Skin of body (tissue), 2 donors: ENCODE measurements around the gene CAMK2B. TPM values are rescaled to one million over a fixed set of nuclear protein-coding genes. Genes with fewer than 3 reads are reported as not detected.

Experiments used
- DNase-seq: peaks from one replicate; lab custom pipeline; 2025; lab: John Stamatoyannopoulos, UW
- total RNA-seq: library from RNA; depleted of rRNA; stranded (reverse); fragments of >200 nt; gene quantifications from one replicate; pipeline ENCODE4 v1.2.3, GENCODE V29; 2014

Gene CAMK2B
- total RNA-seq, 1 donor from 2014 or later, result 2.2 TPM

DNA sequence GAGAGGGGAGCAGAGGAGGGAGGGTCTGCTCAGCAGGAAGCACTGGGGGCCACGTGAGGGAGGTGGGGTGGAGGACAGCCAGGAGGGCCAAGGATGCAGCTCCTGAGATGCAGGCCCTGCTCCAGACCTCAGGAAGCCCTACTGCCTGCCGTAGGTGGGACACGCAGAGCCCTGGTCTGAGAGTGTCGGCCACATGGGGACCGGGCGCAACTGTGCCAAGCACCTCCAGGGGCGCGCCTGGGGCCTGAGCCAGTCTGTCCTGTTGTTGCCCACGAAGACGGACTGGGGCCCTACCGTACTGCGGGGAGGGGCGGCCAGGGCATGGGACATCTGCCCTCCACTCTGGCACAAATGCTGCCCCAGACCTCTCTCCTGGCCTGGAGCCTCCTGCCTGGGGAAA, 93.0 kb downstream of the CAMK2B start:
- no peak for DNase-seq

DNA sequence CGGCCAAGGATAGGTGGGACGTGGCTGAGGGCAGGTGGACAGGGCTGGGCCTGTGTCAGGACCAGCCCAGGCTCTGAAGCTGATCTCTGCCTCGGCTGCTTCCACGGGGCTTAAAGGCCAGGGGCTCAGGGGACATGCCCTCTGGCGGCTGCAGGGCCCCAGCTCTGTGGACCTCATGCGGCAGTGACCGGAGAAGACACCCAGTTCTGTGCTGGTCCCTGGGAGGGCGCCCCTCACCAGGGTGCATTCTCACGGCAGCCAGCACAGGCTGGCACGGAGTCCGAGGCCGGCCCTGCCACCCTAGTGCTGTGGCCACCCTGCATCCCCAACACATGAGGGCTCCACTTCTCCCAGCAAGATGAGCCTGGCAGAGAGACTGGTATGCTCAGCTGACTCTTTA, 94.3 kb downstream of the CAMK2B start:
- DNase-seq, result no peak

DNA sequence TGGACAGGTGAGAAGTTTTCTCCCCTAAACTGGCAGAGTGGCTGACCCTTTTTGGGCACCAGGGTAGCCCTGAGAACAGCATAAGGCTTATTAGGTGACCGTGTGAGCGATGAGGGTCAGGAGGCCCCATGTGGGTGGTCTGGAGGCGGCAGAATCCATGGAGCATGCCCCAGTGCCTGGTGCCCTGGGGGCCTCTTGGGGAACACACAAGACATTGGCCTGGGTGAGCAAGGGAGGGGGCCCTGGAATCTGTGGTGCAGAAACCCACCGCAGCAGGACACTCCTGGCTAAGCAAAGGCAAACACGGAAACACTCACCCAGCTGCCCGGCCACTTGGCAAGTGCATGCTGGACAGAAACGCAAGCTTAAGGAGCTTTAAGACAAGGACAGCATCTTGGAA, 95.1 kb downstream of the CAMK2B start:
- no peak for DNase-seq

DNA sequence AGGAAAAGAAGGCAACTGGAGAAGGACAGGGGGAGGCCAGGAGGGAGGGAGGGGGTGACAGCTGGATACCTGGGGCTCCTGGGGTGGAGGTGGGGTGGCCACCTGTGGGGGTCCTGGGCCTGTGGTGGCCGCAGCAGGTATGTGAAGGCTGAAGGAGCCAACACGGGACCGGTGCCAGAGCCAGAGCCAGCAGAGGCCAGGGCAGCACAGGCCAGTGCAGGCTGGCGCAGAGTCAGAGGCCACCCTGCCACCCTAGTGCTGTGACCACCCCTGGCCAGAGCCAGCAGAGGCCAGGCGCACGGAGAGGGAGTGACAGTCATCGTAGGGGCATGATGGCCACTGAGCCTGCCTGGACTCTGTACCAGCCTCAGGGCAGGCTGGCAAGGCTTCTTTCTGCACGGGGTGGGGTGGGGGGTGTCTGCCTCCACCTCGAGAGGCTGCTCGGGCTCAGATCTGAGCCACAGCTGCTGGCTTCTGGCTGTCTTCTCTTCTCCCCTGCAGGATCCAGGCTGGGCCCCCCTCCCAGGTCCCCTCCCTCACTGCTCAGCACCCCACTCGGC, 95.8 kb downstream of the CAMK2B start:
- DNase-seq, result no peak

DNA sequence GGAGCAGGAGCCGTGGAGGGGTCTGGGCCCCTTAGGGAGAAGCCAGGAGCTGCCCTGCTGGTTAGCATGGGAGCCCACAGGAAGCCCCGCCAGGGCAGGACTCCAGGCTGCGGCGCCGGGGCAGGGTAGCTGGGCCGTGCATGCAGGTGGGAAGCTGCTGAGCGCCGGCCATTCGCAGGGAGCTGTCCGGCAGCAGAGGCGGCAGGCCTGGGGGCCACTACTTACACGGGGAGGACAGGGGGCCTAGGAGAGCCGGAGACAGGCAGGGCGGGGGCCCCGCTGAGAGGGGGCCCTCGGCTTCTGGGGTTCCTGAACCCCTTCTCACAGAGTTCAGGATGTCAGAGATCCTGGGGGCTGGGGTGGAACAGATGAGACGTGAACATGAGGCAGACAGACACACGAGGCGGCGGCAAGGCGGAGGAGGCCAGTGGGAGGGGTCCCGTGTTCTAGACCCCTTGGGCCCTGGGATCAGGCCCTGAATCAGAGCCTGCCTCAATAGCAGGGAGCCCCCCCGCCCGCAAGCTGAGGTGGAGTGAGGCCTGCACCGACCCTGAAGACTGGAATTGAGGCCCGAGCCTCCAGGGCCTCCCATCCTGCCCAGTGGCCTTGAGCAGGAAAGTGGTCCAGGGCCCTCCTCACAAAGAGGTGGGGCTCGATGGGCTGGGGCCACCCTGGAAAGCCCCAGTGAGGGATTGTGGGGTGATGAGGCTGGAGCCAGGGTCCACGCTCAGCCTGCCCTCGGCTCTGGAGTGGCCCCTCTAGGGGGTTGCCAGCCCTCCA, 96.6 kb downstream of the CAMK2B start:
- no peak for DNase-seq

DNA sequence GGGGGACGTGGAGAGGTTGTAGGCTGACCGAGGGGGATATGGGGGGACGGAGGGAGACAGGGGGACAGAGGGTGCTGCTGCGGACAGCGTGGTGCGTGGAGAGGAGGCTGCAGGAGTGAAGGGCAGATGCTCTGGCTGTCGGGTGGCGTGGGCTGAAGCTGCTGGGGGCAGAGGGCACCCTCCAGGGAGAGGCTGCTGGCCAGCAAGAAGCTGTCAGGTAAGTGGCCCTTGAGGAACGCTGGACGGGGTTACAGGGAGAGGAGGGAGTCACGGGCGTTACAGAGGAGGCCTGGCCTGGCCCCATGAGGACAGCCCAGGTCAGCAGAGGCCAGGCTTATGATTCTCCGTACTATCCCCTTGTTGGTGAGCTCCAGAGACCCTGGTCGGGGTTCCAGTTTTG, 97.5 kb downstream of the CAMK2B start:
- no peak for DNase-seq

DNA sequence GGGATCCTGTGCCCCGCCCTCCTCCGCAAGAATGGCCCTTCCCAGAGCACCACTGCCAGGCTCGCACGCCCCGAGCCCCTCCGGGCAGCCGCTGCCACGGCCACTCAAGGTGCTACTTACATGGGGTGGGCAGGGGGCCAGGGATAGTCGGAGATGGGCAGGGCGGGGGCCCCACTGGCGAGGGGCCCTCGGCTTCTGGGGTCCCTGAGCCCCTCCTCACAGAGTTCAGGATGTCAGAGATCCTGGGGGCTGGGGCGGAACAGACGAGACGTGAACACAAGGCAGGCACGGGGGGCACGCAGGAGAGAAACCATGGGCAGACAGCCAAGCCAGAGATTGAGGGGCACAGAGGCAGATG, 99.0 kb downstream of the CAMK2B start:
- no peak for DNase-seq

DNA sequence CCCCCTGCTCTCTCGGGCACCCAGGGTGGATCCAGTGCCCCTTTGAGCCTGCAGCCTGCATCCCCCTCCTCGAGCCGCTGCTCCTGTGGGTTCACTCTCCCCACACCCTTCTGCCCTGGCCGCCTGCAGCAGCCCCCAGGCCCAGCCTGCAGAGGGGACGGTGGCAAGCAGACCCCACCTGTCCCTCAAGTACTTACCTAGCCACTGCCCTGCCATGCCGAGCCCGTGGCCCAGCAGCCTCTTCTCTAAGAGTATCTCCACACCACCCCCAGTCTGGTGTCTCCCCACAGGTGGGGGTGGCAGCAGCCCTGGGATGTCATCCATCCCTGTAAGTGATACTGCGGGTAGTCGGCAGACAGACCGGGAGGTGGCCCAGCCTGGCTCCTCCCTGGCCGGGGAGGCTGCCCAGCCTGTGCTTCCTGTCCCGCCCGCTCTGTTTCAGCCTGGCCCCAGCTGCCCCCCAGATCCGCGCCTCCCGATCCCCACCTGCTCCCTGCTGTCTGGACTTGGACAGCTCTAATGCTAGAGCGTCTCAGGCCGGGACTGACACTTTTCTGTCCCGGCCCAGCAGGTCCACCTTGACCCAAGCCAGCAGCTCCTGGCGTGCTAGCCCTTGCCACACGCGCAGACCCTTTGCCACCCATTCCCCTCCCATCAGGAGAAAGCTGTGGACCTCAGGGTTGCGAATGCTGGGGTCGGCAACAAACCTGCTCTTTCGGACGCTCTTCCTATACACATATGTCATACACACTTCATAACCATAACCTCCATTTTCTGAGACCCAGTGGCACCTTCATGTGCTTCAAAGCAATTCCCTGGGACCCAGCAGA, 99.6 kb downstream of the CAMK2B start:
- DNase-seq, result no peak

DNA sequence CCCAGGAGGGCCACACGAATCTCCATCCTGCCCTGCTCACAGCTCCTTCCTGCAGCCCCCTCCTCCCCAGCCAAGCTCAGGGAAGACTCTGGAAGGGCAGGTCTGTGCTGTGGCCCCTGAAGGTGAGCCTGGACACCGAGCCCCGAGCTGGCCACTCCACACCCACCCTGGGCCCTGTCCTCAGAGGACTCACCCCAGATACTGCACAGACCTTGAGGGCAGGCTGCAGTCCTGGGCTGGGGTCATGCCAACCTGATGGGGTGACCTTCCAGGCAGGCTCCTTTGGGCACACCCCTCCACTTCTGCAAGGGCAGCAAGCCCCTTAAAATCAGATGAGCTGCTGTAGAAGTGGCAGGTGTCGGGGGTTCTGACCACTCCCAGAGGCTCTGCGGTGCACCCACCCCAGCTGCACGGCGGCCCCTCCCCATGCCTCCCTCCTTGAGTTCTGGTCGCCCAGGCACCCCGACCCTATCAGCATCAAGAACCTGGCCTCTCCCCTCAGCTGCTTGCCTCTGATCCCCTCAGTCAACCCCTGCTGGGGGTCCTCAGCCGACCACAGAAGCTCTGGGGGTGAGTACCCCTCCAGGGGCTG, 100.3 kb downstream of the CAMK2B start:
- DNase-seq, result no peak

DNA sequence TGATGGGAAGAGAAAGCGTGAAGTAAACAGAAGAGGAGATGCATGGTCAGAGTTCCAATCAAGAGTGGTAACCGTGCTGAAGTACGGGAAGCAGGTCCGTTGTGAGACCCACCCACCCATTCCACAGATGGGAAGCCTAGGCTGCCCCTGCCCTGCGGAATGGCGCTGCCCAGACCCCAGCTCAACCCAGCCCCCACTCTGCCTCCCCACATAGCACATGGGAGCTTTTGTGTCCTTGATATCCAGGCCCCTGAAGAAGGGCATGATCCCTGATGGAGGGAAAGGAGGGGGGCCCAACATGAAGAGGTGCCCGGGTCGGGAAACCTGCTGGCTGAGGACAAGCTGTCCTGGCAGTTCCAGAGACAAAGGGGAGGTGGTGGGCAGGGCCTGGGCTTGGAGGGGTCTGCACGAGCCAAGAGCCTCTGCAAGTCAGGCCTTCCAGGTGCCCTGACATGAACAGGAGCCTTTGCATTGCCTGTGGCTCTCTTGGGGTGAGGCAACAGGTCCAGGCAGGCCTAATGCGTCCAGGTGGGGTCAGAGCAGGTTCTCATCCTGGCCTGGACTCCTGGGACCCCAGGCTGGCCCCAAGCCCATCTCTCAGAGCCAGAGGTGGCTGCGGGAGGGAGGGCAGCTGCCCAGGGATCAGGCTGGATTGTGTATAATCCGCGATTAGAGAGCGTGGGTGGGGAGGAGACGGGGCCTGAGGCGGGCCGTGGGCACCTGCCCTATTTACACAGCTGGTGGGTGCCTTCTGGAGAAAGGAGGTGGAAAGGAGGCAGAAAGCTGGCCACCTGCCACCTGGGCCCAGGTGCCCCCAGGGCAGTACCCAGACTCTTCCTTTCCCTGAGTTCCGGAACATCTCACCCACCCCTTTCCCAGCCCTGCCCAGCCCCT, 101.1 kb downstream of the CAMK2B start:
- no peak for DNase-seq

DNA sequence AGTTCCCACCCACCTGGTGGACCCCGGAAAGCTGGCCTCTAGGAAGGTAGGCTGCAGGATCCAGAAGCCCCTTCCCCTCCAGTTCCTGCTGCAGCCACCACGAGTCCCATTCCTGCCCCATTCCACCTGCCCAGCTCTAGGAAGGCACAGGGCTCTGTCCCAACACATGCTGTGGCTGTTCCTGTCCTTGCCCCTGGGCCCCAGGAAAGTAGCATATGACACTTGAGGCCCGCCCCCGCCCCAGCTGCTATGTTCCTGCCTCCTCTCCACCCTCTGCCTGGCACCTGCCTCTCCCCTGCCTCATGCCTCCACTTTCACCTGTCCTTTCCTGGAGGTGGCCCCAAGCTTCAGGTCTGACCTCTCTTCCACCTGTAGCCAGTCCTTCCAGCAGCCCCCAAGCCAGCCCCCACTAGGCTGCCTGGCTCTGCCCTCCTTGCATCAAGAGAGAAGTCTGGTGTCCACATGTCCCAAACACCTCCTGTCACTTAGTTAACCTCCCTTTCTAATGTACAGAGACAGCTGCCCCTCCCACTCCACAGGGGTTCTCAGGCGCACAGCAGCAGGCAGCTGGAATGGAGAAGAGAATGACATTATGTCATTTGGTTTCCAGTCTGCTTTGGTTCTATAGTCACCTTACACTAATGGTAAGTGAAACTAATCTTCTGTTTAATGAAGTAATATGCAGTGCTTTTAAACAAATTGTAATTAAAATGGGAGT, 101.9 kb downstream of the CAMK2B start:
- DNase-seq, result no peak

DNA sequence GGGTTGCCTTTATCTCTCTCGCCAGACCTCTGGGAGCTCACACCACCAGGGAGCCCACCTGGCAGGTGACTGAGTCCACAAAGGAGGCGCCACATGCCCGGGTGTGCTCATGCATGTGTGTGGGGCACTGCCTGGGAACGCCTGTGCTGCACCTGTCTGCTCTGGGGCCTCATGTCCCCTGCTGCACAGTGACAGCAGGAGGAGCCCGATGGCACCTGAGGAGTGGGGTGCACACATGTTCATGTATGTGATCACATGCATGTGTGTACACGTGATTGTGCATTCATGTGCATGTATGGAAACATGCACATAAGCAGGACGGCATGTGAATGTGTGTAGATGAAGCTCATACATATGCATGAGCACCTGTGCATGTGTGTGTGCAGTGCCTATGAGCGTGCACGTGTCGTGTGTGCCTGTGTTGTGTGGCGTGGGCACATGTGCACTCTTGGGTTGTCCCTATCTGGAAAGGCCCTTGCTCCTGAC, 102.6 kb downstream of the CAMK2B start:
- DNase-seq, result no peak

DNA sequence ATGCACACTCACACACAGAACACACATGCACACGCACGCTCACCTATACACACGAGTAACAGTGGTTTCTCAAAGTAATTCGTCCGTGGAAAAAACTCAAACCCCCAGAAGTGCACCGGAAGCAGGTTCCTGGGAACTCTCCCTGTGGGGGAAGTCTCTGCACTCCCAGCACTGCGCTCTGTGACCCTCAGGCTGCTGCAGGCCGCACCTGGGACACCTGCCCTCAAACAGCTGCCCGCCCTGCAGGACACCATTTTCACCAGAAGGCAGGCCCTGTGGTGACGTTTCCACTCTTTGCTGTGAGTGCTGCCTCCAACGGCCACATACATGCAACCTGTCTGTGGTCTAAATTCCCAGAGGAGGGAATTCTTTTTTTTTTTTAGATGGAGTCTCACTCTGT, 103.3 kb downstream of the CAMK2B start:
- no peak for DNase-seq

DNA sequence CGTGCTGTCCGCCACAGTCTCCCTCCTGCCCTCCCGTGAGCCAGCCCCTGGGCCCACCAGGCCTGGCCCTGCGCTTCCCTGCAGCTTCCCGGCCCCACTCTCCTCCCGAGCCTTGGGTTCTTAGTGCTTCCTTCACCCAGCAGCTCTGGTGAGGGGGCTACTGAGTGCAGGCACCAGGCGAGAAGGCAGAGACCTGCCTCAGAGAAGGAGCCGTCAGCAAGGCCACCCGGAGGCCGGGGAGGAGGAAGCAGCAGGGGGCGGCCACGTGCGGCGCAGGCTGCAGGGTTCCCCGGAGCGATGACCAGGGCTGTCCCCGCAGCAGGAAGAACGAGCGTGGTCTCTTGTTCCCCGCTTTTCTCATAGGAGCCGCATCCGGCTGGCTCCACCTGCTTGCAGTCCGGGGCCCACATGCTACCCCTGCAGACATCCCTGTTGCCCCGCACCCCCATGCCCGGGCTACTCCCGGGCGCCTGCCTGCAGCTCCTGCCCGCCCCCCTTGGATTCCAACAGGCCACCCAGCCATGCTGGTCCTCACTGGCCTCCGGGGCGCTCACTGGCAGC, 104.1 kb downstream of the CAMK2B start:
- no peak for DNase-seq

DNA sequence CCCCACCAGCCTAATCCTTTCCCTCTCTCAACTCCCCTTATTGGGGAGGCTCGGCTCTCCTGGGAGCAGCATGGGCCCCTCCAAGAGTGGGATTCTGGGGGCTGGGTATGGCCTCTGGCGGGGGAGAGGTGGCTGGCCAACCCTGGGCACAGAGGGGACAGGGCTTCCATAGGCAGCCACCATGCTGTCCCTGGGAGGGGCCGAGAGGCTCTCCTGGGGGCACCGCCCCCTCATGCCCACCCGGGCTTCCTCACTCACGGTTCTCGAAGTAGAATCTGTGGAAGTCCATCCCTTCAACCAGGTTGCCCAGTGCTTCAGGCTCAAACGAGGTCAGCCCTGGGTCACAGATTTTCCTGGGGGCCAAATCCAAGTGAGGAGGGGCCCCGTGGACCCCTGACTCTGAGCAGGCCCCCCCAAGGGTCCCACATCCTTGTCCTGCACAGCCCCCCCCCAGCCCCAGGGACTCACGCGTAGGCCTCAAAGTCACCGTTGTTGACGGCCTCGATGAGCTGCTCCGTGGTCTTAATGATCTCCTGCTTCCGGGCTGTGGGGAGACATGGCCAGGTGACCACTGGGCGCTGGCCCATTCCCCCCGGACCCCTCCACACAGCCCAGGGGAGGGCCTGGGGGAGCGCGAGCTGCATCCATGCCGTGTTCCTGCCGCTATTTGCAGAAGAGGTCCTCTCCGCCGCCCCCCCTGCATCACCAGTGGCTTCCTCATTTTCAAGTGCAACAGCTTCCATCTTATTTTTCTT, 104.9 kb downstream of the CAMK2B start:
- DNase-seq, result no peak

DNA sequence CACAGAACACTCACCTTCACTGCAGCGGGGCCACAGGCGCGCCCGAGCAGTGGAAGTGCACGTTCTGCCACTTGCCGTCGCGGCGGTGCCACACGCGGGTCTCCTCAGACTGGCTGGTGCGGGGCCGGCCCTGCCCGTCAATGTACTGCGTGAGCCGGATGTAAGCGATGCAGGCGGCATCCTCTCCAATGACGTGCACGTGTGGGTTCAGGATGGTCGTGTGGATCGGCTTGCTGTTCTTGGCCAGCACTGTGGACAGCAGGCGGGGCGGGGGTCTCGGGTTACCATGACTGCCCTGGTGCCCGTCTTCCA, 105.4 kb downstream of the CAMK2B start:
- no peak for DNase-seq

DNA sequence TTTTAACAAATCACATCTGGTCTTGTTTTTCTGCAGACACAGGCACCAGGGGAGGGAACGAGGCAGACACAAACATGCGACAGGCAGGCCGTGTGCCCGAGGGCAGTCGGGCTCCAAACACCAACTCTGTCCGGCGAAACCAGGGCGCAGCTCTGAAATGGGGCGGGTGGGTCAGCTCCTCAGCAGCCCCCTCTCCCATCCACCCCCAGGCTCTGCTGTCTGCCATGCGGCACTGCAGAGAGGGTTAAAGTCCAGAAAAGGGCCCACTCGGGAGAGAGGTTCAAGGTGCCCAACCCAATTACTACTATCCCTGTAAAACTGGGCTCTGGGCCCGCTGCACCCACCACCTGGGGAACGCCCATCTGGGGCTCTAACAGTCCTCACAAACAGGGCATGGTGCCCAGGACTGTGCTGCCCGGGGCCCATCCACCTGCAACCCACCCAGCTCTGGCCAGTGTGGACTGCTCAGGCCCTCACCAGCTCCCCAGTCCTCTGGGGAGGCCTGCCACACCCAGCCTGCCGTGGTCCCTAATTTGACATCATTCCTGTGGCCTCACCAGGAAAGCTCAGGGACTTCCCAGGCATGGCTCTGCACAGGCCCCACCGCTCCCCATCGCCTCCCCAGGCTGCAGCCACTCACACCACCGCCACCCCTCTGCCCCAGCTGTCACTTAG, 105.9 kb downstream of the CAMK2B start:
- no peak for DNase-seq

DNA sequence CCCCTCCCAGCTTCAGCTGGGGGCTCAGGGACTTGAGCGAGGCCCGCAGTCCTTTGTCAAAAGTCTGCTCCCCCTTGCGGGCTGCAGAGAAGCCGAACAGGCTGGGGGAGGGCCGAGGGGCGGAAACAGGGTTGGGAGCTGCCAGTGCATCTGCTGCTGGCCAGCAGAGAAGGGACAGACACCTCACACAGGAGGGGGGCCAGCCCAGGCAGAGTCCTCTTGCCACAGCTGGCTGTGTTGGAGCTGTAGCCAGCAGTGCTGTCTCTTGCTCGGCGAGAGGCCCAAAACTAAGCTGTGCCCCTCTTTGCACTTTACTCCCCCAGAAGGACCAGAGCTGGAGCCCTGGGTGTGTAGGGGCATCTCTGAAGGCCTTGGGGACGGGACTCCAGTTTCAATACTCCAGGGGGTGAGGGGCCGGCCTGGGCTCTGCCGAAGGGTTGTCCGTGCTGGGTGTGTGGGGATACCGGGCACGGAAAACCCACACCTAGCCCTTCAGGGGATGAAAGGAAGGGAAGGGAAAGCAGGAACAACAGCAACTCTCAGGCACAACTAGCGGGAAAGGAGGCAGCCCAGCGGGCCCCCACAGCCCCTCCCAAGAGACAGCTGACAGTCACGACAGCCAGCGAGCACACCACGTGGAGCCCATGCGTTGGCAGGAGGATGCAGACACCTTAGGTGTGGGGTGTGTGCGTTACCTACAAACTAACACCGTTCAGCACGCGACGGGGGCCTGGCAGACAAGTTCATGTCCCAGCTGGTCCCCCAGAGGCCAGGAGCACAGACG, 106.8 kb downstream of the CAMK2B start:
- DNase-seq, result no peak
